ENCODE data around the gene CCDC28B. TPM values are rescaled to one million over a fixed set of nuclear protein-coding genes. Genes with fewer than 3 reads are reported as not detected.
A peak's percentile ranks its signal among the peaks of the same experiment; 100 is the strongest.

The CCDC28B gene
- total and polyA plus RNA-seq, 2 donors (not counting 3 experiments of a cell fraction or from before 2014, with no cell fraction given): 12.0 to 19.1 TPM

DNA sequence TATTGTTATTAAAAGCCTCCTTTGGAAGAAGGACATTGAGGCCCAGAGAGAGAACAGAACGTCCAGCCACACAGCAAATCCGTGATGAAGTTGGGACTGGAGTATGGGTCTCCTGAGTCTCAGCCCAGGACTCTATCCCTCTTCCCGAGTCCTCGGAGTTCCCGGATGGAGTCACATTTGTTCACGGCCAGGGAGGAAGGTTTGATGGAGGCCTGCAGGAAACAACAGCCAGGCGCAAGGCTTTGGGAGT is 21.3 kb upstream of the CCDC28B start:
- FAIRE-seq: no peak
- intact Hi-C loops (cut with micrococcal nuclease) (loop anchor here (2.0 kb wide), 2 partner anchors 62 to 70 kb away; partner anchors contain the start of gene KPNA6), dilution Hi-C loops (cut with MboI; ENCODE audit: extremely low pct_ligation_motif_present, low sequenced_read_pairs) (no loop called here)
- Histone ChIP-seq H3K27ac (ENCODE audit: insufficient read depth, low read depth, low read length) (peak overlapping the region; percentile 88), H4K20me1 (replicated peaks; ENCODE audit: control insufficient read depth, extremely low read depth, insufficient read depth, low read length) (no peaks in the 10 kb centered on the region), H3K4me3 (replicated peaks in 1 of 3; ENCODE audit: insufficient read depth in 1 of 3, low read depth in 1 of 3, low read length in 3 of 3) (peak overlapping the region in 2 of 3 experiments; percentile 53 to 90), H3K4me2 (ENCODE audit: insufficient read depth, low read length) (peak overlapping the region; percentile 57), H3K9me3 (replicated peaks; ENCODE audit: control insufficient read depth, insufficient read depth, low read length) (no peaks in the 10 kb centered on the region), H3K79me2 (ENCODE audit: control insufficient read depth, insufficient read depth, low read length) (peaks cover 34% of the 10 kb centered on the region), H2AFZ (ENCODE audit: low read depth, low read length) (peak overlapping the region; percentile 83), H3K9ac (replicated peaks; ENCODE audit: extremely low read depth, insufficient read depth, low read length) (peak overlapping the region; percentile 95), H3K4me1 (ENCODE audit: control insufficient read depth, extremely low read depth, insufficient read depth, low read length) (peaks cover 22% of the 10 kb centered on the region), H3K9me1 (replicated peaks; ENCODE audit: control insufficient read depth, extremely low read depth, insufficient read depth, low read length) (no peaks in the 10 kb centered on the region), H3K36me3 (ENCODE audit: control insufficient read depth in 2 of 2, extremely low read depth in 1 of 2, insufficient read depth in 2 of 2, low read length in 2 of 2) (peaks cover 3 to 7% of the 10 kb centered on the region in 2 experiments), H3K27me3 (ENCODE audit: control insufficient read depth in 2 of 2, insufficient read depth in 2 of 2, low read length in 2 of 2) (no peaks in the 10 kb centered on the region)
- DNase-seq (ENCODE audit: low read depth, low spot score): no peak
- ChIA-PET CTCF (interaction anchor here (0.5 to 2.3 kb wide), 5 partner anchors 14 to 137 kb away, joined by 3 to 13 read pairs (median 3); partner anchors contain the start of gene KPNA6), POLR2A (interaction anchor here (0.6 to 2.5 kb wide), 4 partner anchors 71 to 166 kb away, joined by 3 to 9 read pairs (median 6); partner anchors contain the start of genes KHDRBS1, KPNA6, MARCKSL1 and TMEM39B)
- BruUV-seq (replicated peaks): TSS peak; percentile 87
- TF ChIP-seq GATA2 (IDR thresholded peaks at IDR 0.05; ENCODE audit: insufficient read depth, insufficient read length, low read depth, low read length) (no peak), FOS (IDR thresholded peaks at IDR 0.05; ENCODE audit: borderline replicate concordance, insufficient read depth, low read length) (no peak), POLR2A (IDR thresholded peaks at IDR 0.05; ENCODE audit: low read depth, low read length) (no peak)
- TF ChIP-seq, protein P1, sequence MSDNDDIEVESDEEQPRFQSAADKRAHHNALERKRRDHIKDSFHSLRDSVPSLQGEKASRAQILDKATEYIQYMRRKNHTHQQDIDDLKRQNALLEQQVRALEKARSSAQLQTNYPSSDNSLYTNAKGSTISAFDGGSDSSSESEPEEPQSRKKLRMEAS (IDR thresholded peaks at IDR 0.05; ENCODE audit: insufficient read depth, insufficient read length): no peak

- intact Hi-C loops (cut with micrococcal nuclease): loop anchor here (1.0 to 2.0 kb wide), 4 partner anchors 21 to 107 kb away; partner anchors contain the start of genes CCDC28B, KPNA6 and TMEM39B
- FAIRE-seq: peak; percentile 89
- dilution Hi-C loops (cut with MboI; ENCODE audit: extremely low pct_ligation_motif_present, low sequenced_read_pairs): no loop called here
Measured at GRCh38 chr1:32179443-32180185, 20.8 kb upstream of the CCDC28B start, which contains the start of gene TXLNA. TSS of gene TXLNA (plus strand) at chr1:32179675. CDS start at chr1:32180346, 671 bp downstream.

More at GRCh38 chr1:32179443-32180185, 20.8 kb upstream of the CCDC28B start, which contains the start of gene TXLNA:
- TF ChIP-seq MYC (IDR thresholded peaks at IDR 0.05; ENCODE audit: low read depth, low read length) (no peak), CTCF (IDR thresholded peaks at IDR 0.05; ENCODE audit: extremely low read depth in 1 of 2, insufficient read depth in 1 of 2, low read depth in 1 of 2, low read length in 2 of 2) (peak in 1 of 2 donors; percentile 29), POLR2A (IDR thresholded peaks at IDR 0.05; ENCODE audit: low read depth, low read length) (peak; percentile 78), POLR2AphosphoS5 (IDR thresholded peaks at IDR 0.05; ENCODE audit: insufficient read depth, low read depth, low read length) (peak; percentile 51)
- BruUV-seq (replicated peaks): no TSS peak
- Histone ChIP-seq H3K4me3 (replicated peaks in 1 of 3; ENCODE audit: insufficient read depth in 1 of 3, low read depth in 1 of 3, low read length in 3 of 3) (peak within 1 kb of the TSS; percentile 53 to 90 (median 89)), H2AFZ (ENCODE audit: low read depth, low read length) (peak within 1 kb of the TSS; percentile 83), H3K4me2 (ENCODE audit: insufficient read depth, low read length) (peak within 1 kb of the TSS; percentile 96), H3K79me2 (ENCODE audit: control insufficient read depth, insufficient read depth, low read length) (peaks cover 39% of the 10 kb centered on the region), H3K36me3 (ENCODE audit: control insufficient read depth in 2 of 2, extremely low read depth in 1 of 2, insufficient read depth in 2 of 2, low read length in 2 of 2) (peaks cover 5 to 12% of the 10 kb centered on the region in 2 experiments), H4K20me1 (replicated peaks; ENCODE audit: control insufficient read depth, extremely low read depth, insufficient read depth, low read length) (no peaks in the 10 kb centered on the region), H3K9ac (replicated peaks; ENCODE audit: extremely low read depth, insufficient read depth, low read length) (peak within 1 kb of the TSS; percentile 95), H3K9me3 (replicated peaks; ENCODE audit: control insufficient read depth, insufficient read depth, low read length) (no peaks in the 10 kb centered on the region), H3K9me1 (replicated peaks; ENCODE audit: control insufficient read depth, extremely low read depth, insufficient read depth, low read length) (no peaks in the 10 kb centered on the region), H3K27ac (ENCODE audit: insufficient read depth, low read depth, low read length) (peak within 1 kb of the TSS; percentile 88), H3K4me1 (ENCODE audit: control insufficient read depth, extremely low read depth, insufficient read depth, low read length) (peaks cover 22% of the 10 kb centered on the region), H3K27me3 (ENCODE audit: control insufficient read depth in 2 of 2, insufficient read depth in 2 of 2, low read length in 2 of 2) (no peaks in the 10 kb centered on the region)
- POLR2A ChIA-PET: interaction anchor here (0.6 to 2.5 kb wide), 8 partner anchors 15 to 197 kb away, joined by 3 to 9 read pairs (median 4); partner anchors contain the start of genes CCDC28B, KHDRBS1, KPNA6 and MARCKSL1
- DNase-seq (ENCODE audit: low read depth, low spot score): peak; percentile 94
- CTCF ChIA-PET: interaction anchor here (0.5 to 2.3 kb wide), 6 partner anchors 14 to 136 kb away, joined by 3 to 13 read pairs (median 3); partner anchors contain the start of gene KPNA6
